Measurements from ENCODE around the gene NDUFB11.

The NDUFB11 gene

GRCh38 chrX:47180346-47180745, 35.8 kb upstream of the NDUFB11 start:
- TF ChIP-seq CTCF (IDR thresholded peaks at IDR 0.05; ENCODE audit: control insufficient read depth, extremely low read depth, insufficient read depth): no peak
- no peak overlapping the region for H3K4me3 ChIP-seq (ENCODE audit: low read depth, low read length)
- DNase-seq (ENCODE audit: low read depth): no peak

GRCh38 chrX:47179928-47180255, 35.4 kb upstream of the NDUFB11 start:
- no peak overlapping the region for H3K4me3 ChIP-seq (ENCODE audit: low read depth, low read length)
- no peak for DNase-seq (ENCODE audit: low read depth)
- TF ChIP-seq CTCF (IDR thresholded peaks at IDR 0.05; ENCODE audit: control insufficient read depth, extremely low read depth, insufficient read depth): no peak

- no peak for TF ChIP-seq CTCF (IDR thresholded peaks at IDR 0.05; ENCODE audit: control insufficient read depth, extremely low read depth, insufficient read depth)
- DNase-seq (ENCODE audit: low read depth): no peak
These were observed 34.9 kb upstream of the NDUFB11 start for GRCh38 chrX:47179221-47179927.

GRCh38 chrX:47178337-47178736, 33.8 kb upstream of the NDUFB11 start:
- no peak for DNase-seq (ENCODE audit: low read depth)
- no peak for TF ChIP-seq CTCF (IDR thresholded peaks at IDR 0.05; ENCODE audit: control insufficient read depth, extremely low read depth, insufficient read depth)
- no peak overlapping the region for H3K4me3 ChIP-seq (ENCODE audit: low read depth, low read length)

More at GRCh38 chrX:47179221-47179927, 34.9 kb upstream of the NDUFB11 start:
- H3K4me3 ChIP-seq (ENCODE audit: low read depth, low read length): no peak overlapping the region

- no peak for TF ChIP-seq CTCF (IDR thresholded peaks at IDR 0.05; ENCODE audit: control insufficient read depth, extremely low read depth, insufficient read depth)
- no peak for DNase-seq (ENCODE audit: low read depth)
- H3K4me3 ChIP-seq (ENCODE audit: low read depth, low read length): no peak overlapping the region
These were observed 32.6 kb upstream of the NDUFB11 start for GRCh38 chrX:47177079-47177478.

- H3K4me3 ChIP-seq (ENCODE audit: low read depth, low read length): no peak overlapping the region
- no peak for DNase-seq (ENCODE audit: low read depth)
- TF ChIP-seq CTCF (IDR thresholded peaks at IDR 0.05; ENCODE audit: control insufficient read depth, extremely low read depth, insufficient read depth): no peak
These were observed 31.7 kb upstream of the NDUFB11 start for GRCh38 chrX:47176101-47176740.

- no peak overlapping the region for H3K4me3 ChIP-seq (ENCODE audit: low read depth, low read length)
- TF ChIP-seq CTCF (IDR thresholded peaks at IDR 0.05; ENCODE audit: control insufficient read depth, extremely low read depth, insufficient read depth): no peak
- no peak for DNase-seq (ENCODE audit: low read depth)
These were observed 31.1 kb upstream of the NDUFB11 start for GRCh38 chrX:47175588-47175980.

All from LNCaP clone FGC (cell line).